Right renal pelvis (tissue), 4 donors: ENCODE results near the gene GPBP1. TPM values are rescaled to one million over a fixed set of nuclear protein-coding genes. Genes with fewer than 3 reads are reported as not detected.
A peak's percentile ranks its signal among the peaks of the same experiment; 100 is the strongest.

Experiments
- DNase-seq, 4 donors: peaks; one replicate each; pipeline ENCODE4 v3.0.0-alpha.2; 2013; ENCODE audit warnings: low read depth in 4 of 4, low spot score in 3 of 4, missing footprints in 1 of 4
- polyA plus RNA-seq, 4 donors: library from polyadenylated mRNA; unstranded; fragments of 120-200 nt; gene quantifications; one replicate each; pipeline ENCODE4 v1.2.1, GENCODE V29; 2013; ENCODE audit not compliant: insufficient read length in 4 of 4

Gene GPBP1
- polyA plus RNA-seq, 4 donors: 125 to 161 (median 152) TPM

DNA sequence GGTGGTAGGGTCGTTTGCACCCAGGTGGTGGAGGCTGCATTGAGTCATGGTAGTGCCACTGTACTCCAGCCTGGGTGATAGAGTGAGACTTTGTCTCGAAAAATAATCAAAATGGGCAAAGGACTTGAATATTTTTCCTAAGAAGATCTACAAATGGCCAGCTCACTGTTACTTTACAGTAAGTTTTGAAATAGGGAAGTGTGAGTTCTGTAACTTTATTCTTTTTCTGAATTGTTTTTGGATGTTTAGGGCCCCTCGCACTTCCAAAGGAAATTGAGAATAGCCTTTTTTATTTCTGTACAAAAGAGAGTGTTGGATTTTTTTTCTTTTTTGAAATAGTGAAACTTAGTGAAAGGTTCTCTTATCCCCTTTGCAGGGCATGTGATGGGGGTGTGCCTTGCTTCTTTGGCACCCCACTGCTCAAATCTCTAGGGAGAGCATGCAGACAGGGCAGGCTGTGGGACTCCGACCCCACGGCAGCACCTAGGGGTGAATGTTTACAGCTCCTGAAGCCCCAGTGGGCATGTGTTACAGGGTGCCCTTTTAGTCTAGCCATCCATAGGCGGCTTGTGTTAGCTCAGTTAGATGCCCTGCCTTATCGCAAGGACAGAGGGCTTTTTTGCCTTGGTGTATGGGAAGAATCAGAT is 33.3 kb downstream of the GPBP1 start:
- no peak for DNase-seq

- DNase-seq: no peak
Observed at GRCh38 chr5:57207681-57208080, 33.8 kb downstream of the GPBP1 start.

- DNase-seq: no peak
Observed at GRCh38 chr5:57209316-57210040, 35.6 kb downstream of the GPBP1 start.

DNA sequence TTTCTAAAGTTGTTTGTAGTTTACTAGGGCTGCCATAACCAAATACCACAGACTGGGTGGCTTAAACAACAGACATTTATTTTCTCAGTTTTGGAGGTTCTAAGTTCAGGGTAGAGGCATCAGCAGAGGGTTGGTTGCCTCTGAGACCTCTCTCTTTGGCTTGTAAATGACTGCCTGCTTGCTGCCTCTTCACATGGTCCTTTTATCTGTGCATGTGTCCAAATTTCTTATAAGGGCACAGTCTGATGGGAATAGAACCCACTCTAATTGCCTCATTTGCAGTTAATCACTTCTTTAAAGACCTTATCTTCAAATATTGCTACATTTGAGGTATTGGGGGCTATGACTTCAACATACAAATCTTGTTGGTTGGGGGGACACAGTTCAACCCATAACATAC is 36.8 kb downstream of the GPBP1 start:
- no peak for DNase-seq

- DNase-seq: no peak
Observed at GRCh38 chr5:57211039-57211438, 37.2 kb downstream of the GPBP1 start.

GRCh38 chr5:57215629-57216195 is 41.9 kb downstream of the GPBP1 start:
- no peak for DNase-seq

GRCh38 chr5:57216714-57217113 is 42.9 kb downstream of the GPBP1 start:
- DNase-seq: no peak

GRCh38 chr5:57219386-57219785 is 45.5 kb downstream of the GPBP1 start:
- no peak for DNase-seq

DNA sequence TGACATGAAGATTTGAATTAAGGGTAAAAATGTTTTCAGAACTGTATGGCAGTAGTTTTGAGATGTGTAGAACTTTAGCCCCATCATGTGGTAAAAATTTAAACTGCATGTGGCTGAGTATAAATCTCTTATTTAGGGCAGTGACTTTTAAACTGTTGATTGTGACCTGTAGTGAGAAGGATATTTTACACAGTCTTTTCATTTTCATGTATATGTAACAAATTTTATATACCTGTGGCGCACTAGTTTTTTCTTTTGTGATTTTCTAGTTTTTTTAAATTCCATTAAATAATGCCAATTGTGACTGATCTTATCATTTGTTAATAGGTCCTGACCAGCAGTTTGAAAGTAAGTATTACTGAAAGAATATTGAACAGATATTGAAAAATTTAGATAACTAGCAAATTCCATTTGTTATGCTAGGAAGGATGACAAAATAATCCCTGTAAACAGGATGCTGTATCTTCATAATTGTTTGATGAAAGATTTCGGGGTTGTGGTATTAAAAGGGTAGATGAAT is 47.2 kb downstream of the GPBP1 start:
- peak; percentile 43 to 59 (median 51) for DNase-seq

GRCh38 chr5:57225553-57225952 is 51.7 kb downstream of the GPBP1 start:
- no peak for DNase-seq

DNA sequence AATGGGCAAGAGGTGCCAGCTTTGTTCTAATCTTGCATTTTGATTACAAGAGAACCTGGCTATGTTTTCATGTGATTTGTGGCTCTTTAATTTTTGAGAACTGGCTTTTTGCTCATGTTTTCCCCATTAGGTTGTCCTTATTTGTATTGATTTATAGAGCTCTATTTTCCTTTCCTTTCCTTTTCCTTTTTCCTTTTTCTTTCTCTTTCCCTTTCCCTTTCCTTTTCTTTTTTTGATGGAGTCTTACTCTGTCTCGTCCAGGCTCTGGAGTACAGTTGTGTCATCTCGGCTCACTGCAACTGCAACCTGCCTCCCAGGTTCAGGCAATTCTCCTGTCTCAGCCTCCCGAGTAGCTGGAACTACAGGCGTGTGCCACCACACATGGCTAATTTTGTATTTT is 55.5 kb downstream of the GPBP1 start:
- no peak for DNase-seq

DNA sequence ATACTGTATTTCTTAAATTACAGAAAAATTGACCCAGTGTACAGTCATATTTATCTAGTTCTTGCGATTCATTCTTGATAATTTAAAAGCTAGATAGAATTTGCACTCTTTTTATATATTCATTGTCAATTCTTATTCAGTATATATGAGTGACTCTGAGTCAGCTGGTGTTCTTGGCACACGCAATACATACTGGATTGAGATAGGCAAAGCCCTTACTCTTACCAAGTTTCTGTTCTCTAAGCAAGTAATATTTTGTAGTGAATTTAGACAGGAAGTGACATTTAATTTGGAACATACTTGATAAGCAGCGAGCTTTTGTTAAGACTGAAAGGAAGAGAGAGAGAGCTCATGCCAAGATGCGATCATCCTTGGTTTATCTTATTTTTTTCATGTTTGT is 57.7 kb downstream of the GPBP1 start:
- DNase-seq: no peak

- DNase-seq: no peak
Observed at GRCh38 chr5:57232293-57233033, 58.6 kb downstream of the GPBP1 start.

DNA sequence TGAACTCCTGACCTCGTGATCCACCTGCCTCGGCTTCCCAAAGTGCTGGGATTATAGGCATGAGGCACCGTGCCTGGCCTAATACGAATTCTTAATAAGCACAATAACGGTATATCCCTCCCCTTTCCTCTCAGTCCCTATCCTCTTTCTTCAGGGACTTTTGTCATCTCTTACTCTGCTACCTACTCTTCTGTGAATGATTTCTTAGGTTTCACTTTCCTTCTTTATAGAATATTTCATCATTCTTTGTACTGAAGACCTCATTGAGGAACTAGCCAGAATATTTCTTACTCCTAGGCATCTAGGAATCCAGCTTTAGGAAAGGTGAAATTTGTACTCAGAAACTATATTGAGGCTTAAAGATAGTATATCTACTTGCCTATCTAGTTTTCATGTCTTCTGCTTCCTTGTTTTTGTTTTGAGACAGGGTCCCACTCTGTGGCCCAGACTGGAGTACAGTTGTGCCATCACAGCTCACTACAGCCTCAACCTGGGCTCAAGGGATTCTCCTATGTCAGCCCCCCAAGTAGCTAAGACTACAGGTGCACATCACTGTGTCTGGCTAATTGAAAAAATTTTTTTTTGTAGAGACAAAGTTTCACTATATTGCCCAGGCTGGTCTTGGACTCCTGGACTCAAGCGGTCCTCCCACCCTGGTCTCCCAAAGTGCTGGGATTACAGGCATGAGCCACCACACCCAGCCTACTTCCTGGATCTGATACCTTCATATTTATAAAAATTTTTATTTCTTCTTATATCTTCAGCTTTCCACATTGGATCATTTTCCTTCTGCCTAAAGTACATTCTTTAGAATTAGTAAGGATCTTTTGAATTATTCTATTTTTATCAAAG is 69.7 kb downstream of the GPBP1 start:
- no peak for DNase-seq

- no peak for DNase-seq
Observed at GRCh38 chr5:57244331-57244730, 70.5 kb downstream of the GPBP1 start.

GRCh38 chr5:57246426-57246825 is 72.6 kb downstream of the GPBP1 start:
- no peak for DNase-seq

- no peak for DNase-seq
Observed at GRCh38 chr5:57247765-57248164, 73.9 kb downstream of the GPBP1 start.

GRCh38 chr5:57249265-57249874 is 75.5 kb downstream of the GPBP1 start:
- DNase-seq: no peak

DNA sequence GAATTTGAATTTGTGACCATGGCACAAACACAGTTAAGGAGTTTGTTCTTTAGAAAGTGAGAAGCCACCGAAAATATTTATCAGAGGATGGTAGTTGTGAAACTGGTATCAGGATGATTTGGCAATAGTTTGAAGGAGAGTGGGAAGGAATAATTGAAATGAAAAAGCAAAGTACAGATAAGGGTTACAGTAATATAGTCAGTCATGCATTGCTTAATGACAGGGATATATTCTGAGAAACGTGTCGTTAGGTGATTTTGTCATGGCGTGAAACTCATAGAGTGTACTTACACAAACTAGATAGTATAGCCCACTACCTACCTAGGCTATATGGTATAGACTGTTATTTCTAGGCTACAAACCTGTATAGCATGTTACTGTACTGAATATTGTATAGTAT is 84.2 kb downstream of the GPBP1 start:
- DNase-seq: no peak

- no peak for DNase-seq
Observed at GRCh38 chr5:57258943-57259342, 85.1 kb downstream of the GPBP1 start.
